H1 (cell line): ENCODE measurements around the gene CDKN1B. TPM values are rescaled to one million over a fixed set of nuclear protein-coding genes. Genes with fewer than 3 reads are reported as not detected.
A peak's percentile ranks its signal among the peaks of the same experiment; 100 is the strongest.

ENCODE experiments used
- CTCF ChIA-PET: fragments of 300-600 bp; sonication (Branson Sonifier 250); formaldehyde crosslinking; loops from one replicate; lab custom pipeline; 2021; ENCODE audit not compliant: partially characterized antibody; lab: Charles Lee
- POLR2A ChIA-PET: fragments of 300-600 bp; sonication (Branson Sonifier 250); formaldehyde crosslinking; loops from one replicate; lab custom pipeline; 2021; ENCODE audit warnings: inconsistent platforms; ENCODE audit not compliant: partially characterized antibody; lab: Charles Lee
- DNase-seq, 2 experiments: peaks; one replicate each; pipeline versions ENCODE4 v3.0.0 to v3.0.0-alpha.2; 2010 to 2022; ENCODE audit warnings: low spot score in 2 of 2, low read depth in 1 of 2, mixed read lengths in 1 of 2
- FAIRE-seq: peaks from 2 replicates; lab custom pipeline; 2011; peaks lifted over from hg19 to GRCh38; lab: Jason Lieb, UNC
- H2AFZ ChIP-seq: 2 replicates; pipeline ENCODE4 v1.8.1; 2012; ENCODE audit warnings: low read length, inconsistent platforms
- H2AK5ac ChIP-seq: 2 replicates; pipeline ENCODE4 v1.6.1; 2013; ENCODE audit warnings: low read depth, low read length
- H2BK120ac ChIP-seq: replicated peaks from 2 replicates; pipeline ENCODE3; 2013; ENCODE audit warnings: low read depth, low read length, inconsistent platforms
- H2BK12ac ChIP-seq: 2 replicates; pipeline ENCODE4 v1.6.1; 2013; ENCODE audit warnings: low read depth, low read length
- H2BK15ac ChIP-seq: 2 replicates; pipeline ENCODE4 v1.6.1; 2013; ENCODE audit warnings: low read length
- H2BK20ac ChIP-seq: 2 replicates; pipeline ENCODE4 v1.6.1; 2013; ENCODE audit warnings: low read length
- H2BK5ac ChIP-seq: 2 replicates; pipeline ENCODE4 v1.6.1; 2013; ENCODE audit warnings: low read depth, low read length
- H3K14ac ChIP-seq: 2 replicates; pipeline ENCODE4 v1.6.1; 2013; ENCODE audit warnings: inconsistent platforms; ENCODE audit not compliant: insufficient read length
- H3K18ac ChIP-seq: 2 replicates; pipeline ENCODE4 v1.6.1; 2013; ENCODE audit warnings: low read length; ENCODE audit errors: extremely low read depth
- H3K23ac ChIP-seq: 2 replicates; pipeline ENCODE4 v1.6.1; 2013; ENCODE audit warnings: inconsistent platforms; ENCODE audit not compliant: insufficient read length
- H3K23me2 ChIP-seq: 2 replicates; pipeline ENCODE4 v1.6.1; 2013; ENCODE audit warnings: low read depth, low read length
- H3K27ac ChIP-seq: 2 replicates; pipeline ENCODE4 v1.6.1; 2011; ENCODE audit warnings: low read depth, low read length, inconsistent platforms
- H3K27me3 ChIP-seq, 4 experiments: replicated peaks in 1 of 4; 1 replicate in 1 of 4; 2 replicates in 3 of 4; pipeline versions ENCODE4 v1.6.1 to v1.8.1; 2011 to 2013; ENCODE audit warnings: low read length in 3 of 4, mild to moderate bottlenecking in 3 of 4, inconsistent platforms in 2 of 4, mixed read lengths in 2 of 4, moderate library complexity in 1 of 4; ENCODE audit not compliant: control insufficient read depth in 3 of 4, insufficient read depth in 3 of 4; ENCODE audit errors: extremely low read depth in 1 of 4
- H3K36me3 ChIP-seq, 4 experiments: 2 replicates each; pipeline versions ENCODE4 v1.6.1 to v1.8.1; 2011 to 2013; ENCODE audit warnings: mild to moderate bottlenecking in 4 of 4, low read length in 3 of 4, moderate library complexity in 2 of 4, control low read depth in 1 of 4, inconsistent platforms in 1 of 4; ENCODE audit not compliant: insufficient read depth in 4 of 4, control insufficient read depth in 2 of 4
- H3K4ac ChIP-seq: replicated peaks from 2 replicates; pipeline ENCODE3; 2013; ENCODE audit warnings: low read length, low read depth, mixed read lengths, inconsistent platforms; ENCODE audit not compliant: insufficient read length
- H3K4me1 ChIP-seq, 4 experiments: replicated peaks in 1 of 4; 1 replicate in 1 of 4; 2 replicates in 3 of 4; pipeline versions ENCODE4 v1.6.1 to v1.8.1; 2011 to 2013; ENCODE audit warnings: low read length in 3 of 4, inconsistent platforms in 2 of 4, mixed read lengths in 1 of 4; ENCODE audit not compliant: insufficient read depth in 4 of 4, control insufficient read depth in 3 of 4
- H3K4me2 ChIP-seq, 2 experiments: 2 replicates each; pipeline versions ENCODE4 v1.6.1 to v1.8.1; 2011 to 2013; ENCODE audit warnings: low read depth in 2 of 2, low read length in 2 of 2, control low read depth in 1 of 2, inconsistent platforms in 1 of 2, mild to moderate bottlenecking in 1 of 2; ENCODE audit not compliant: insufficient read depth in 1 of 2
- H3K4me3 ChIP-seq, 4 experiments: fragments of 200-600, 300-600 bp in 1 of 4; sonication (generic), shearing (Covaris generic), sonication (Bioruptor Twin) in 1 of 4; 2 replicates each; pipeline versions ENCODE4 v1.5.1 to v1.8.1; 2011 to 2016; ENCODE audit warnings: low read length in 4 of 4, low read depth in 3 of 4, control low read depth in 2 of 4, inconsistent platforms in 2 of 4, mild to moderate bottlenecking in 2 of 4, mixed read lengths in 1 of 4, moderate library complexity in 1 of 4; ENCODE audit not compliant: insufficient read depth in 2 of 4; ENCODE audit errors: extremely low read depth in 1 of 4
- H3K56ac ChIP-seq: replicated peaks from 2 replicates; pipeline ENCODE3; 2013; ENCODE audit warnings: low read depth, mild to moderate bottlenecking, mixed read lengths, low read length, inconsistent platforms; ENCODE audit not compliant: insufficient read length
- H3K79me1 ChIP-seq: 2 replicates; pipeline ENCODE4 v1.6.1; 2013; ENCODE audit warnings: low read depth, low read length, control low read depth
- H3K79me2 ChIP-seq, 2 experiments: 2 replicates each; pipeline versions ENCODE4 v1.6.1 to v1.8.1; 2012 to 2013; ENCODE audit warnings: low read length in 2 of 2, mild to moderate bottlenecking in 2 of 2, inconsistent platforms in 1 of 2; ENCODE audit not compliant: insufficient read depth in 2 of 2, control insufficient read depth in 1 of 2
- H3K9ac ChIP-seq, 4 experiments: replicated peaks in 1 of 4; 1 replicate in 1 of 4; 2 replicates in 3 of 4; pipeline versions ENCODE4 v1.6.1 to v1.8.1; 2011 to 2013; ENCODE audit warnings: low read depth in 3 of 4, low read length in 3 of 4, control low read depth in 2 of 4, mild to moderate bottlenecking in 2 of 4, moderate library complexity in 2 of 4, inconsistent platforms in 1 of 4; ENCODE audit errors: extremely low read depth in 1 of 4
- H3K9me3 ChIP-seq, 2 experiments: 2 replicates each; pipeline versions ENCODE4 v1.6.1 to v1.8.1; 2012 to 2013; ENCODE audit warnings: mild to moderate bottlenecking in 2 of 2, moderate library complexity in 2 of 2, control low read depth in 1 of 2, inconsistent platforms in 1 of 2, low read depth in 1 of 2, low read length in 1 of 2, mixed read lengths in 1 of 2; ENCODE audit not compliant: insufficient read depth in 2 of 2
- H4K20me1 ChIP-seq, 2 experiments: replicated peaks in 1 of 2; 2 replicates each; pipeline versions ENCODE3 to v1.8.1; 2011 to 2013; ENCODE audit warnings: inconsistent platforms in 2 of 2, low read length in 2 of 2, mild to moderate bottlenecking in 1 of 2; ENCODE audit not compliant: insufficient read depth in 2 of 2, control insufficient read depth in 1 of 2
- H4K5ac ChIP-seq: 2 replicates; pipeline ENCODE4 v1.6.1; 2013; ENCODE audit warnings: low read length, low read depth, mixed read lengths, inconsistent platforms; ENCODE audit not compliant: insufficient read length
- H4K8ac ChIP-seq: 2 replicates; pipeline ENCODE4 v1.8.0; 2013; ENCODE audit warnings: mild to moderate bottlenecking, moderate library complexity, low read length, inconsistent platforms; ENCODE audit not compliant: insufficient read depth; ENCODE audit errors: extremely low read depth
- H4K91ac ChIP-seq: replicated peaks from 2 replicates; pipeline ENCODE3; 2013; ENCODE audit warnings: low read length, mixed read lengths, inconsistent platforms; ENCODE audit not compliant: insufficient read length
- BACH1 ChIP-seq: IDR thresholded peaks from 2 replicates; pipeline ENCODE4 v1.6.1; 2012; ENCODE audit warnings: low read length, improper control_type of control experiment
- KDM5A ChIP-seq: fragments of 200-600 bp; IDR thresholded peaks from 2 replicates; pipeline ENCODE4 v1.7.1; 2012; ENCODE audit warnings: mild to moderate bottlenecking, low read length, inconsistent platforms, mixed read lengths
- POLR2AphosphoS5 ChIP-seq: IDR thresholded peaks from 2 replicates; pipeline ENCODE4 v1.6.1; 2011; ENCODE audit warnings: low read depth, low read length
- SIN3A ChIP-seq, 2 experiments: IDR thresholded peaks in 1 of 2; conservative IDR thresholded peaks in 1 of 2; 2 replicates each; pipeline ENCODE4 v1.6.1; 2011 to 2012; ENCODE audit warnings: low read length in 2 of 2, improper control_type of control experiment in 1 of 2, low read depth in 1 of 2, mild to moderate bottlenecking in 1 of 2
- TBP ChIP-seq: IDR thresholded peaks from 2 replicates; pipeline ENCODE4 v1.6.1; 2011; ENCODE audit warnings: low read depth, low read length, improper control_type of control experiment
- USF2 ChIP-seq: IDR thresholded peaks from 2 replicates; pipeline ENCODE4 v1.6.1; 2011; ENCODE audit warnings: low read length, improper control_type of control experiment
- WGBS, 2 experiments: shearing (Covaris generic) in 1 of 2; methylation state at CpG; one replicate each; pipeline versions ENCODE4 v1.1.6 to v1.1.7; 2013 to 2015; ENCODE audit warnings: low lambda C conversion rate in 2 of 2, mixed read lengths in 2 of 2, inconsistent platforms in 1 of 2, low coverage in 1 of 2, missing lambda C conversion rate in 1 of 2; ENCODE audit not compliant: insufficient replicate concordance in 2 of 2, insufficient coverage in 1 of 2, insufficient read length in 1 of 2; ENCODE audit errors: extremely low coverage in 1 of 2, missing lambda C conversion rate in 1 of 2; 5-methylcytosine and 5-hydroxymethylcytosine counted together
- long read RNA-seq, 2 experiments: library from RNA in 1 of 2; library from capped mRNA in 1 of 2; stranded (forward); transcript quantifications; one replicate each; pipeline ENCODE4 v2.0.0, GENCODE V29; 2021; ENCODE audit warnings: inconsistent platforms in 1 of 2
- polyA minus RNA-seq, 3 experiments: library from RNA; depleted of rRNA, polyadenylated mRNA; stranded (reverse); fragments of >200 nt; gene quantifications; 1 replicate in 2 of 3; 2 replicates in 1 of 3; pipeline ENCODE4 v1.2.3, GENCODE V29; 2011
- polyA plus RNA-seq, 7 experiments: library from polyadenylated mRNA; depleted of rRNA in 3 of 7; stranded (reverse) in 5 of 7; unstranded in 2 of 7; fragments of >200 nt in 5 of 7; fragments of 200-250 nt in 2 of 7; gene quantifications; 1 replicate in 5 of 7; 2 replicates in 1 of 7; 4 replicates in 1 of 7; pipeline versions ENCODE4 v1.2.1 to v1.2.3, GENCODE V29; 2011 to 2013; ENCODE audit warnings: missing spikeins in 2 of 7, mixed read lengths in 2 of 7
- total RNA-seq: library from RNA; stranded (reverse); fragmentation: NEBNext Ultra II Directional; extraction: Animal tissue kit (Norgen Biotek cat#: 25700); gene quantifications from 2 replicates; pipeline ENCODE4 v1.2.1, GENCODE V29; 2021

Gene CDKN1B
- total RNA-seq (27.2 and 28.8 TPM in 2 replicates), polyA plus RNA-seq (2011; rRNA removed) (6.5 and 9.4 TPM in 2 replicates), polyA minus RNA-seq (2011; rRNA and poly(A)+ RNA removed) (4.2 and 6.1 TPM in 2 replicates)
- 11.1 TPM for polyA plus RNA-seq (2011; cell fraction: cytosol; rRNA removed)
- 9.4 TPM for polyA plus RNA-seq (2011; cell fraction: nucleus; rRNA removed)
- 14.5 to 18.1 TPM (median 17.0 TPM) in 4 replicates for polyA plus RNA-seq (2012, experiment 1 of 2)
- polyA plus RNA-seq (2012, experiment 2 of 2) = 8.3 TPM
- 15.1 TPM for polyA plus RNA-seq (2013, experiment 1 of 2)
- 14.9 TPM for polyA plus RNA-seq (2013, experiment 2 of 2)
- polyA minus RNA-seq (2011; cell fraction: cytosol; rRNA and poly(A)+ RNA removed) = 18.7 TPM
- polyA minus RNA-seq (2011; cell fraction: nucleus; rRNA and poly(A)+ RNA removed) = 11.4 TPM
- long read RNA-seq, experiment 1, transcript CDKN1B-201 (3 exons, 2,657 nt) = major isoform, 14 of 39 reads
- long read RNA-seq, experiment 1, partial matches to known transcripts = 1 of 39 reads
- long read RNA-seq, experiment 1, other reads (novel, unspliced or antisense) = 24 of 39 reads
- long read RNA-seq, experiment 2, partial matches to known transcripts = 0 of 1 reads
- long read RNA-seq, experiment 2, other reads (novel, unspliced or antisense) = 0 of 1 reads

- Histone ChIP-seq H4K8ac (peak within 1 kb of the TSS; percentile 94; the same call in 1 of the 2 replicates), H2AFZ (0 out of 2 replicates have a peak within 1 kb of the TSS, but pooled peaks have one; percentile 84), H3K9me3 (no peaks in the 10 kb centered on the region), H2BK12ac (no peak within 1 kb of the TSS), H3K4ac (peak within 1 kb of the TSS; percentile 11), H3K79me1 (peaks cover 7% of the 10 kb centered on the region; the same call in 1 of the 2 replicates), H3K79me2 (peaks cover 8 to 26% of the 10 kb centered on the region in 2 experiments; a peak in 3 of 4 replicates), H3K36me3 (peaks cover 0 to 33% (median 10%) of the 10 kb centered on the region in 4 experiments; a peak in 6 of 8 replicates), H3K27me3 (peaks cover 0 to 4% (median 0%) of the 10 kb centered on the region in 4 experiments; a peak in 1 of 7 replicates), H3K23me2 (peaks cover 11% of the 10 kb centered on the region), H3K18ac (peak within 1 kb of the TSS; percentile 92), H2BK15ac (0 out of 2 replicates have a peak within 1 kb of the TSS, but pooled peaks have one; percentile 76), H4K5ac (peak within 1 kb of the TSS; percentile 94), H3K4me1 (peaks cover 5 to 23% (median 14%) of the 10 kb centered on the region in 4 experiments; a peak in 6 of 7 replicates), H2BK5ac (0 out of 2 replicates have a peak within 1 kb of the TSS, but pooled peaks have one; percentile 79), H2BK120ac (no peak within 1 kb of the TSS), H3K23ac (no peak within 1 kb of the TSS), H3K4me2 (peak within 1 kb of the TSS; percentile 95 to 96), H3K4me3 (peak within 1 kb of the TSS; percentile 89 to 99 (median 94)), H4K20me1 (peaks cover 10 to 12% of the 10 kb centered on the region in 2 experiments), H3K14ac (no peak within 1 kb of the TSS), H3K9ac (peak within 1 kb of the TSS; percentile 82 to 88 (median 86)), H2AK5ac (no peak within 1 kb of the TSS), H3K27ac (peak within 1 kb of the TSS; percentile 82), H2BK20ac (no peak within 1 kb of the TSS), H4K91ac (peak within 1 kb of the TSS; percentile 76), H3K56ac (peak within 1 kb of the TSS; percentile 70)
- ChIA-PET POLR2A (interaction anchor here (0.6 to 5.7 kb wide), 8 partner anchors 7 to 549 kb away, joined by 3 to 51 read pairs (median 3); partner anchors contain the start of gene CREBL2), CTCF (interaction anchor here (0.7 to 2.2 kb wide), 9 partner anchors 9 to 366 kb away, joined by 3 to 17 read pairs (median 5); no protein-coding TSS in a partner anchor)
- 2% methylated on average over 66 of the region's 81 CpGs; no CpG with 5 or more reads in 1 of the 2 experiments for WGBS, 2 experiments
- FAIRE-seq (no peak), DNase-seq (peak in 1 of 2 experiments; percentile 82)
- TF ChIP-seq TBP (peak; percentile 77), SIN3A (conservative IDR thresholded peaks at IDR 0.05 in 1 of 2, IDR thresholded peaks at IDR 0.05 in 1 of 2; ENCODE audit: low read depth in 1 of 2, low read length in 2 of 2) (peak; percentile 18 to 37; a peak in 2 of 4 replicates), USF2 (no peak), KDM5A (no peak), POLR2AphosphoS5 (peak; percentile 66; the same call in 1 of the 2 replicates), BACH1 (no peak)
Observed at GRCh38 chr12:12716793-12717585, at the start of gene CDKN1B. Gene CDKN1B (plus strand): TSS chr12:12717368. CDS start chr12:12717840, 472 bp downstream.
